ENCODE measurements around the gene GNAO1.

GNAO1 gene

GRCh38 chr16:56234737-56235136 lies 43.4 kb downstream of the GNAO1 start:
- no peak for ATAC-seq

GRCh38 chr16:56237451-56237930 lies 46.2 kb downstream of the GNAO1 start:
- no peak for ATAC-seq
- TF ChIP-seq CSDC2 (CRISPR knock-in tag; IDR thresholded peaks at IDR 0.05) (no peak), GLIS3 (CRISPR knock-in tag; IDR thresholded peaks at IDR 0.05) (no peak), ARNTL (CRISPR knock-in tag; IDR thresholded peaks at IDR 0.05; ENCODE audit: borderline replicate concordance, low read depth) (no peak), ISL1 (CRISPR knock-in tag; IDR thresholded peaks at IDR 0.05) (no peak)

More at GRCh38 chr16:56234737-56235136, 43.4 kb downstream of the GNAO1 start:
- TF ChIP-seq CREB5 (CRISPR knock-in tag; IDR thresholded peaks at IDR 0.05; ENCODE audit: low read depth) (no peak), SNAI2 (CRISPR knock-in tag; IDR thresholded peaks at IDR 0.05) (no peak), PATZ1 (CRISPR knock-in tag; IDR thresholded peaks at IDR 0.05; ENCODE audit: borderline replicate concordance) (no peak), ZC3H10 (CRISPR knock-in tag; IDR thresholded peaks at IDR 0.05) (no peak), ZFP30 (CRISPR knock-in tag; IDR thresholded peaks at IDR 0.05) (no peak), ESRRG (CRISPR knock-in tag; IDR thresholded peaks at IDR 0.05) (no peak), RARB (CRISPR knock-in tag; IDR thresholded peaks at IDR 0.05) (no peak), CSDC2 (CRISPR knock-in tag; IDR thresholded peaks at IDR 0.05) (no peak), PPARA (CRISPR knock-in tag; IDR thresholded peaks at IDR 0.05; ENCODE audit: borderline replicate concordance) (no peak), ARNTL (CRISPR knock-in tag; IDR thresholded peaks at IDR 0.05; ENCODE audit: borderline replicate concordance, low read depth) (no peak), GLIS3 (CRISPR knock-in tag; IDR thresholded peaks at IDR 0.05) (no peak), ZNF565 (CRISPR knock-in tag; conservative IDR thresholded peaks at IDR 0.05; ENCODE audit: low read depth) (no peak), BACH2 (CRISPR knock-in tag; IDR thresholded peaks at IDR 0.05; ENCODE audit: borderline replicate concordance) (no peak), ZNF70 (CRISPR knock-in tag; IDR thresholded peaks at IDR 0.05) (no peak), CSRNP3 (CRISPR knock-in tag; IDR thresholded peaks at IDR 0.05) (no peak), TCF4 (CRISPR knock-in tag; IDR thresholded peaks at IDR 0.05; ENCODE audit: borderline replicate concordance) (no peak), ZNF8 (CRISPR knock-in tag; IDR thresholded peaks at IDR 0.05) (no peak)

- no peak for ATAC-seq
- TF ChIP-seq PPARA (CRISPR knock-in tag; IDR thresholded peaks at IDR 0.05; ENCODE audit: borderline replicate concordance): no peak
- no peak for TF ChIP-seq SNAI2 (CRISPR knock-in tag; IDR thresholded peaks at IDR 0.05)
- TF ChIP-seq CREB5 (CRISPR knock-in tag; IDR thresholded peaks at IDR 0.05; ENCODE audit: low read depth): no peak
- TF ChIP-seq ARNTL (CRISPR knock-in tag; IDR thresholded peaks at IDR 0.05; ENCODE audit: borderline replicate concordance, low read depth): no peak
- TF ChIP-seq TCF4 (CRISPR knock-in tag; IDR thresholded peaks at IDR 0.05; ENCODE audit: borderline replicate concordance): no peak
- no peak for TF ChIP-seq PATZ1 (CRISPR knock-in tag; IDR thresholded peaks at IDR 0.05; ENCODE audit: borderline replicate concordance)
- TF ChIP-seq TSHZ2 (CRISPR knock-in tag; IDR thresholded peaks at IDR 0.05): no peak
- TF ChIP-seq TOX (CRISPR knock-in tag; IDR thresholded peaks at IDR 0.05; ENCODE audit: borderline replicate concordance): no peak
- no peak for TF ChIP-seq CSDC2 (CRISPR knock-in tag; IDR thresholded peaks at IDR 0.05)
- TF ChIP-seq BACH2 (CRISPR knock-in tag; IDR thresholded peaks at IDR 0.05; ENCODE audit: borderline replicate concordance): no peak
- TF ChIP-seq OSR1 (CRISPR knock-in tag; IDR thresholded peaks at IDR 0.05): no peak
- no peak for TF ChIP-seq POU6F1 (CRISPR knock-in tag; IDR thresholded peaks at IDR 0.05; ENCODE audit: borderline replicate concordance, low read depth)
- TF ChIP-seq RARB (CRISPR knock-in tag; IDR thresholded peaks at IDR 0.05): no peak
- no peak for TF ChIP-seq ESRRG (CRISPR knock-in tag; IDR thresholded peaks at IDR 0.05)
- TF ChIP-seq ZFP3 (CRISPR knock-in tag; IDR thresholded peaks at IDR 0.05): no peak
- no peak for TF ChIP-seq CSRNP3 (CRISPR knock-in tag; IDR thresholded peaks at IDR 0.05)
Measured at GRCh38 chr16:56238188-56238587, 46.9 kb downstream of the GNAO1 start.
